Measurements from ENCODE around the gene WNT5B. TPM values are rescaled to one million over a fixed set of nuclear protein-coding genes. Genes with fewer than 3 reads are reported as not detected.

Gene WNT5B
- polyA plus RNA-seq, 1 of the 3 experiments (the other 2 are of a cell fraction) = 29.3 TPM

DNA sequence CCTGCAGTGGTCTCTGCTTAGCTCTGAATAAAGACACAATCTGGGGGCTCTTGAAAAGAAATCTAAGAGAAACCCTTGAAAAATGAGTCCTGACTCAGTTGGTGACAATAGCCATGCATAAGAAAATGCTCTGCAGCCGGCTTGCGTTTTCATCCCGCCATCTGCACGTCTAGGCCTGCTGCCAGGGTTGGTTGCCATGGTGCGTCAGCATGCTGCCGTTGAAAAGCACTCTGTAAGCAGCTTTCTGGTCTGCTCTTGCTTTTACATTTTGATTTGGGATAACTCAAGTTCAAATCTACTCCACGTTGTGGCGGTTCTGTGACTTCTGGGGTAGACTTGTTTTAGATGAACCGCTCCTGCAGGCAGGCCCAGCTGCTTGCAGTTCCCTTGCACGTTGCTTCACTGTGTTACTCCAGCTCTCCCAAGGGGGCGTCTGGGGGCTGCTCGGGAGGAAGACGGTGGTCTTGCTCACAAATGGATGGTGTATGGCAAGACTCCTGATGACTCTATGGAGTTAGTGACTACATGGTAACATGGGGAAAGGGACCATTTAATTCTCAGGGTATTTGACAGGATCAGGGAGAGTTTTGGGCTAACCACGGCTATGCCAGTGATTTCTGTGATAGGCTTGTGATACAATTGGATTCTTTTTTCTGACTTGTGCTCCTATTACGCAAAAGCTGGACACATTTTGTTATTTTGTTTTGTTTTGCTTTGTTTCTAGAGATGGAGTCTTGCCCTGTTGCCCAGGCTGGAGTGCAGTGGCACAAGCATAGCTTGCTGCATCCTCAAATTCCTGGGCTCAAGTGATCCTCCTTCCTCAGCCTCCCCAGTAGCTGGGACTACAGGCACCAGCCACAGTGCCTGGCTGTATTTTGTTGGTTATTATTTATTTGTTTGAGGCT, 15.8 kb downstream of the WNT5B start:
- peaks cover 23% of the 10 kb centered on the region for H4K20me1 ChIP-seq (ENCODE audit: insufficient read depth)
- H3K4me3 ChIP-seq (ENCODE audit: low read depth in 2 of 2, low read length in 1 of 2) = no peak overlapping the region
- no peaks in the 10 kb centered on the region for H3K9me2 ChIP-seq
- H3K9me3 ChIP-seq = no peaks in the 10 kb centered on the region
- peak overlapping the region; percentile 56 to 89 for H3K27ac ChIP-seq (ENCODE audit: low read depth in 2 of 2, low read length in 1 of 2)
- H2AFZ ChIP-seq (ENCODE audit: low read depth) = no peak overlapping the region
- H3K9ac ChIP-seq = no peak overlapping the region
- POLR2A ChIA-PET = interaction anchor here (1.0 to 1.9 kb wide), 3 partner anchors 15 to 288 kb away, joined by 3 to 8 read pairs (median 5); partner anchors contain the start of gene WNT5B
- H3F3A ChIP-seq (replicated peaks; ENCODE audit: insufficient read depth) = peaks cover 10% of the 10 kb centered on the region
- DNase-seq = peak; percentile 88
- peaks cover 0 to 22% of the 10 kb centered on the region in 2 experiments for H3K36me3 ChIP-seq (replicated peaks in 1 of 2; ENCODE audit: control insufficient read depth in 1 of 2, insufficient read depth in 2 of 2, low read length in 1 of 2)
- CTCF ChIA-PET = interaction anchor here (1.2 to 20.8 kb wide), 9 partner anchors 9 to 527 kb away, joined by 3 to 605 read pairs (median 14); no protein-coding TSS in a partner anchor
- no peaks in the 10 kb centered on the region for H3K27me3 ChIP-seq (ENCODE audit: insufficient read depth)
- 46% methylated on average over 14 of the region's 15 CpGs for WGBS (ENCODE audit: low lambda C conversion rate)
- H3K79me2 ChIP-seq (ENCODE audit: insufficient read depth) = peaks cover 5% of the 10 kb centered on the region
- peak overlapping the region; percentile 60 for H3K4me2 ChIP-seq
- peaks cover 15 to 29% of the 10 kb centered on the region in 2 experiments for H3K4me1 ChIP-seq (ENCODE audit: control insufficient read depth in 1 of 2, insufficient read depth in 2 of 2, low read depth in 1 of 2, low read length in 1 of 2)
- TF ChIP-seq REST (IDR thresholded peaks at IDR 0.05; ENCODE audit: low read depth, low read length) (no peak), FOSL2 (IDR thresholded peaks at IDR 0.05; ENCODE audit: borderline replicate concordance, low read depth) (no peak; the same call in 1 of the 2 replicates), ZBTB33 (IDR thresholded peaks at IDR 0.05; ENCODE audit: borderline replicate concordance, low read depth) (no peak), FOXM1 (IDR thresholded peaks at IDR 0.05; ENCODE audit: low read depth) (no peak), CHD2 (IDR thresholded peaks at IDR 0.05; ENCODE audit: low read length, partially characterized antibody) (no peak), RAD21 (IDR thresholded peaks at IDR 0.05; ENCODE audit: low read length) (no peak; the same call in 1 of the 2 replicates), NFIC (IDR thresholded peaks at IDR 0.05; ENCODE audit: borderline replicate concordance) (peak; percentile 43; the same call in 1 of the 2 replicates), ELF1 (IDR thresholded peaks at IDR 0.05) (no peak), RXRA (IDR thresholded peaks at IDR 0.05; ENCODE audit: borderline replicate concordance, low read depth) (no peak), MEF2A (IDR thresholded peaks at IDR 0.05; ENCODE audit: borderline replicate concordance, low read depth) (no peak), POLR2AphosphoS5 (IDR thresholded peaks at IDR 0.05; ENCODE audit: low read depth, low read length) (no peak), EP300 (IDR thresholded peaks at IDR 0.05; ENCODE audit: borderline replicate concordance in 1 of 2, low read depth in 1 of 2, low read length in 1 of 2) (0 out of 4 replicates have a peak, but pooled peaks of 1 of the 2 experiments have one; percentile 32), SMC3 (IDR thresholded peaks at IDR 0.05; ENCODE audit: low read depth, low read length) (no peak), JUND (IDR thresholded peaks at IDR 0.05) (no peak), YY1 (IDR thresholded peaks at IDR 0.05; ENCODE audit: low read depth) (no peak), RFX5 (IDR thresholded peaks at IDR 0.05; ENCODE audit: low read length) (no peak; the same call in 1 of the 2 replicates), USF1 (IDR thresholded peaks at IDR 0.05; ENCODE audit: borderline replicate concordance, low read depth) (no peak), NRF1 (IDR thresholded peaks at IDR 0.05; ENCODE audit: low read depth, low read length) (no peak), TCF12 (IDR thresholded peaks at IDR 0.05) (peak; percentile 69; the same call in 1 of the 2 replicates), SIN3A (IDR thresholded peaks at IDR 0.05; ENCODE audit: borderline replicate concordance, low read depth, low read length) (peak; percentile 50; the same call in 1 of the 2 replicates), USF2 (IDR thresholded peaks at IDR 0.05; ENCODE audit: borderline replicate concordance, low read depth, low read length) (no peak)
- TF ChIP-seq, protein P1, sequence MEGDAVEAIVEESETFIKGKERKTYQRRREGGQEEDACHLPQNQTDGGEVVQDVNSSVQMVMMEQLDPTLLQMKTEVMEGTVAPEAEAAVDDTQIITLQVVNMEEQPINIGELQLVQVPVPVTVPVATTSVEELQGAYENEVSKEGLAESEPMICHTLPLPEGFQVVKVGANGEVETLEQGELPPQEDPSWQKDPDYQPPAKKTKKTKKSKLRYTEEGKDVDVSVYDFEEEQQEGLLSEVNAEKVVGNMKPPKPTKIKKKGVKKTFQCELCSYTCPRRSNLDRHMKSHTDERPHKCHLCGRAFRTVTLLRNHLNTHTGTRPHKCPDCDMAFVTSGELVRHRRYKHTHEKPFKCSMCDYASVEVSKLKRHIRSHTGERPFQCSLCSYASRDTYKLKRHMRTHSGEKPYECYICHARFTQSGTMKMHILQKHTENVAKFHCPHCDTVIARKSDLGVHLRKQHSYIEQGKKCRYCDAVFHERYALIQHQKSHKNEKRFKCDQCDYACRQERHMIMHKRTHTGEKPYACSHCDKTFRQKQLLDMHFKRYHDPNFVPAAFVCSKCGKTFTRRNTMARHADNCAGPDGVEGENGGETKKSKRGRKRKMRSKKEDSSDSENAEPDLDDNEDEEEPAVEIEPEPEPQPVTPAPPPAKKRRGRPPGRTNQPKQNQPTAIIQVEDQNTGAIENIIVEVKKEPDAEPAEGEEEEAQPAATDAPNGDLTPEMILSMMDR (IDR thresholded peaks at IDR 0.05) = no peak
- TF ChIP-seq, protein P2, sequence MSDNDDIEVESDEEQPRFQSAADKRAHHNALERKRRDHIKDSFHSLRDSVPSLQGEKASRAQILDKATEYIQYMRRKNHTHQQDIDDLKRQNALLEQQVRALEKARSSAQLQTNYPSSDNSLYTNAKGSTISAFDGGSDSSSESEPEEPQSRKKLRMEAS (IDR thresholded peaks at IDR 0.05; ENCODE audit: low read depth) = peak; percentile 61

Data from SK-N-SH (cell line).